ENCODE results near the gene IFT88.

DNA sequence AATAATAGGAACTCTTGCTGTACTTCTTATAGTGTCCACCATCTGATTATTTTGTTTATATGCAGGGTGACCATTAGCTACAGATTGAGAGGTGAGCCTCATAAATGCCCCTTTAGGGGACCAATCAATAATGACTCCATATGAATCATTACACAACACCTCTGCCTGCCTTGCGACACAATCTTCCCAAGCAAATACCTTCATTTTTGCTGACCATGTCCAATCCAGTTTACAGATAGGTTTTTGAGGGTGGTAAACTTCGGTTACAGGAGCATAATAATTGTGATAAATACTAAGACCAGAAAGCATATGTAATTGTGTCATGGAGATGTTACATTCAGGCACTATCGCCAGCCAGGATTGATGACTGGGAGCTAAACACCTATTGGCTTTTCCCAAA lies 112.9 kb downstream of the IFT88 start:
- no peak for TF ChIP-seq TAF1 (IDR thresholded peaks at IDR 0.05; ENCODE audit: low read depth)
- no peak for TF ChIP-seq YY1 (IDR thresholded peaks at IDR 0.05; ENCODE audit: low read depth)
- TF ChIP-seq EP300 (IDR thresholded peaks at IDR 0.05; ENCODE audit: borderline replicate concordance), result no peak
- no peak for TF ChIP-seq RAD21 (IDR thresholded peaks at IDR 0.05; ENCODE audit: low read depth)
- TF ChIP-seq CEBPB (IDR thresholded peaks at IDR 0.05), result no peak
- no peak for TF ChIP-seq TCF12 (IDR thresholded peaks at IDR 0.05; ENCODE audit: low read depth)
- no peak for TF ChIP-seq EGR1 (IDR thresholded peaks at IDR 0.05)
- TF ChIP-seq, protein P1, sequence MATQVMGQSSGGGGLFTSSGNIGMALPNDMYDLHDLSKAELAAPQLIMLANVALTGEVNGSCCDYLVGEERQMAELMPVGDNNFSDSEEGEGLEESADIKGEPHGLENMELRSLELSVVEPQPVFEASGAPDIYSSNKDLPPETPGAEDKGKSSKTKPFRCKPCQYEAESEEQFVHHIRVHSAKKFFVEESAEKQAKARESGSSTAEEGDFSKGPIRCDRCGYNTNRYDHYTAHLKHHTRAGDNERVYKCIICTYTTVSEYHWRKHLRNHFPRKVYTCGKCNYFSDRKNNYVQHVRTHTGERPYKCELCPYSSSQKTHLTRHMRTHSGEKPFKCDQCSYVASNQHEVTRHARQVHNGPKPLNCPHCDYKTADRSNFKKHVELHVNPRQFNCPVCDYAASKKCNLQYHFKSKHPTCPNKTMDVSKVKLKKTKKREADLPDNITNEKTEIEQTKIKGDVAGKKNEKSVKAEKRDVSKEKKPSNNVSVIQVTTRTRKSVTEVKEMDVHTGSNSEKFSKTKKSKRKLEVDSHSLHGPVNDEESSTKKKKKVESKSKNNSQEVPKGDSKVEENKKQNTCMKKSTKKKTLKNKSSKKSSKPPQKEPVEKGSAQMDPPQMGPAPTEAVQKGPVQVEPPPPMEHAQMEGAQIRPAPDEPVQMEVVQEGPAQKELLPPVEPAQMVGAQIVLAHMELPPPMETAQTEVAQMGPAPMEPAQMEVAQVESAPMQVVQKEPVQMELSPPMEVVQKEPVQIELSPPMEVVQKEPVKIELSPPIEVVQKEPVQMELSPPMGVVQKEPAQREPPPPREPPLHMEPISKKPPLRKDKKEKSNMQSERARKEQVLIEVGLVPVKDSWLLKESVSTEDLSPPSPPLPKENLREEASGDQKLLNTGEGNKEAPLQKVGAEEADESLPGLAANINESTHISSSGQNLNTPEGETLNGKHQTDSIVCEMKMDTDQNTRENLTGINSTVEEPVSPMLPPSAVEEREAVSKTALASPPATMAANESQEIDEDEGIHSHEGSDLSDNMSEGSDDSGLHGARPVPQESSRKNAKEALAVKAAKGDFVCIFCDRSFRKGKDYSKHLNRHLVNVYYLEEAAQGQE (IDR thresholded peaks at IDR 0.05; ENCODE audit: low read depth), result no peak
- TF ChIP-seq, protein P2, sequence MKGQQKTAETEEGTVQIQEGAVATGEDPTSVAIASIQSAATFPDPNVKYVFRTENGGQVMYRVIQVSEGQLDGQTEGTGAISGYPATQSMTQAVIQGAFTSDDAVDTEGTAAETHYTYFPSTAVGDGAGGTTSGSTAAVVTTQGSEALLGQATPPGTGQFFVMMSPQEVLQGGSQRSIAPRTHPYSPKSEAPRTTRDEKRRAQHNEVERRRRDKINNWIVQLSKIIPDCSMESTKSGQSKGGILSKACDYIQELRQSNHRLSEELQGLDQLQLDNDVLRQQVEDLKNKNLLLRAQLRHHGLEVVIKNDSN (IDR thresholded peaks at IDR 0.05), result no peak
- TF ChIP-seq ZBTB7A (IDR thresholded peaks at IDR 0.05; ENCODE audit: low read depth), result no peak

All from Ishikawa (cell line).